NCI-H146 treated with DMSO at 0.1 percent for 48 hours (cell line): ENCODE measurements around the gene MAP7D1.
A peak's percentile ranks its signal among the peaks of the same experiment; 100 is the strongest.
"Not testable (repeated sequence)": the region's sequence is repeated elsewhere in the genome, so short reads cannot be mapped to it uniquely, and the experiment has no call there.

ENCODE experiments used
- DNase-seq: peaks from one replicate; lab custom pipeline; 2025; ENCODE audit not compliant: unreplicated experiment; lab: John Stamatoyannopoulos, UW

The MAP7D1 gene

DNA sequence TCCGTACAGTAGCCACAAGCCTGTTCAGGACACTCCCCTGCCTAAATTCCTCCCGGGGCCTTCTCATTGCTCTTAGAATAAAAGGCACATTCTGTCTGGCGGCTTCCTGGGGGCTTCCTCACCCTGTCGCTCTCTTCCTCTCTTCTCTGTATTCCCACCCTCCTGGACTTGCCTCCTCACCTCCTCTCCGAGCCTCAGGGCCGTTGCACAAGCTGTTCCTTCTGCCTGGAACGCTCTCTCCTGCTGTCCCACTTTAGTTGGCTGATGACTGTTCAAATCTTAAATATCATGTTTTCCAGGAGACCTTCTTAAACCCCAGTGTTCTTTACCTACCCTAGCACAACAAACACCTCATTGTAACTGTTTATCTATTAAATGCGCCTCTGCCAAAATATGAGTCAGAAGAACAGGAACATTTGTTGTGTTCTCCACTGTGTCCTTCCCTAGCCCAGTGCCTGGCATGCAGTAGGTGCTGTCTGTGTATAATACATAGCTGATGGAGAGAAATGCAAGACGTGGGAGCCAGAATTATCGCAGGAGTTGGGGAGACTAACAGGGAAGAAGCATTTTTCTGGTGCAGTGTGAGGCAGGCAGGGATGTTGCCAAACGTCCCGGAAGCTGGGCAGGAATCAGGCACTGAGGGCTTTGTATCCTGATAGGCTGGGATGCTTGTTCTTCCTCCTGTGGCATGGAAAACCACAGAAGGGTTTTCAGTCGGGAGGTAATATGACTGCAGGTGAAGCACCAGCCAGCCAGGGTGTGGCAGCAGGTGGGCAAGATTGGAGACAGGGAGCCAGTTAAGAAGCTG is 44.2 kb downstream of the MAP7D1 start:
- DNase-seq: no peak

DNA sequence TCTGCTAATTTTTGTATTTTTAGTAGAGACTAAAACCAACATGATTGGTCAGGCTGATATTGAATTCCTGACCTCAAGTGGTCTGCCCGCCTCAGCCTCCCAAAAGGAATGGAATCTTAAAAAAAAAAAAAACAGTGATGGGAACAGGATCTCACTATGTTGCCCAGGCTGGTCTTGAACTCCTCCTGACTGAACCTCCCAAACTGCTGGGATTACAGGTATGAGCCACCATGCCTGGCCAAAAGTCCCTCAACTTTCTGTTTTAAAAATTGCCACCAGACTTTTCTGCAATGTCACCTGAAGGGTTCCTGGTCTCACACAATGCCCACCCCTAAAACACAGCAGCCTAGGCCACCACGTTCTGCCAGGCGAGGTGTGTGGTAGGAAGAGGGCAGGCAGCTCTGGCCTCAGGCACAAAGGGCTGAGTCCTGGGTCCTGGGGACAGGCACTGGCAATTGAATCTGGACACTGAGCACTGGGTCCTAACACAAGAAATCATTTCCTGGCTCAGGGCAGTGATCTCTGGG is 47.1 kb downstream of the MAP7D1 start:
- no peak for DNase-seq

DNA sequence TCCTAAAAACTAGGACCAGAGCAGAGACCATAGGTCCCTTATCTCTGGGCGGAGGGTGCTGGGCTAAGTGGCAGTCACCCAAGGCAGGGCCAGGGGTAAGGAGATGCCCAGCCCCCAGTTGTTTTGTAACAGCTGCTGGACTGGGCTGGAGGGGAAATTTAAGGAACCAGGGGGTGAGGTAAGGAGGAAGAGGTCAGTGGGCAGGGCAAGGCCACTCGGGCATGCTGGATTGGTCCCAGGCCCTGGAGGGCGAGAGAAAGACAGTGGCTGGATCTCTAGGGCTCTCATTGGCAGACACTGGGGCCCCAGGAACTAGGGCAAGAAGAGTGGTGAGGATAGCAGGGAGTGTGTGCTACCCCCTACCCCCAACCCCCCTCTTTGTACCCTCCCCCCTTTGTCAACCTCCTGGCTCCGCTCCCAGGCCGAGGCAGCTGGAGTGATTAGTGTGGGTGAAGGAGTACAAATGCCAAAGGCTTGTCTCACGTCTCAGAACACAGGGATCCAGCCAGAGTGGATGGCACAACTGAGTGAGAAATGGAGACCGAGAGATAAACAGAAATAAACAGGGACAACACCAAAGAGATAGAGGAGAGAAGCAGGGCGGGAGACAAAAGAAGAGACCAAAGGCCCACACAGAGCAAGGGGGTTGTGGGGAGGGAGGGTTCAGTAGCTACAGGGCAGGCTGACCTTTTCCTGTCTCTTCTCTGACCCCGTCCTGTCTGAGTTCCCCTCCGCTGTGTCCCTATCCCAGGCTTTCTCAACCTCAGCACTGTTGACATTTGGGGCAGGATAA is 47.8 kb downstream of the MAP7D1 start:
- no peak for DNase-seq

DNA sequence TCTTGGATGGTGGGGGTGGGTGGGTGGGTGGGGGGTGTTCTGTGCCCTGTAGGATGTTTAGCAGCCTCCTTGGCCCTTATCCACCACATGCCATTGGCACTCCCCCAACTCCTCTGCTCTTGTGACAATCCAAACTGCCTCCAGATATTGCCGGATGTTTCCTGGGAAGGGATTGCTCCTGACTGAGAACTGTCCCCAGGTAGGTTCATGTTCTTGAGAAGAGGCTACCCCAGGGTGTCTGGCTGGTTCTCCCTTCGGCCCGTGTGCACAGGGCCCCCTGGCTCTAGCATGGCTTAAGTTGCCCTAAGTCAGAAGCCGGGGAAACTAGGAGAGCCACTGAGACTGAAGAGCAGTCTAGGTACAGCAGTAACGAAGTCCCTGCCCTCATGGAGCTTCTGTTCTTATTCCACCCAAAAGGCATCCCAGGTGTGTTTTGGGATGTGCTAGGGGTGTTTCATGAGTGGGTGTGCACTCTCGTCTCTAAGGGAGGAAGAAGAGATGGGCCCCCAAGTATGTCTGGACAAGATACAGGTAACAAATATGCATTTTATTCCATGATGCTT is 48.5 kb downstream of the MAP7D1 start:
- no peak for DNase-seq

DNA sequence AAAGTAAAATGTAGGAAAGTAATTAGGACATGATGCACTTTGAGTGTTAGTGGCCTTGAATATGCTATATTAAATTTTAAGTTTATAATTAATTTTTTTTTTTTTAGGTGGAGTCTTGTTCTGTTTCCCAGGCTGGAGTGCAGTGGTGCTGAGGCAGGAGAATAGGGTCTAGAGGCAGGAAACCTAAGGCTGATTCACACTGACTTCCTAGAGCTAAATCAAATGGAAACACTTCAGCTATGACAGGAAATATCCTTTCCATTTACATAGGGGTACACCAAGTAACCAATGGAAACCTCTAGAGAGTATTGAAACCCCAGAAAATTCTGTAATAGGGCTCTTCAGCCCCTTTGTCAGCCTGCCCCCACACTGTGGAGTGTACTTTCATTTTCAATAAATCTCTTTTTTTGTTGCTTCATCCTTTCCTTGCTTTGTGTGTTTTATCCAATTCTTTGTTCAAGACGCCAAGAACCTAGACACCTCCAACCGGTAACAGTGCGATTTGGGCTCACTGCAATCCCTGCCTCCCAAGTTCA is 50.4 kb downstream of the MAP7D1 start:
- DNase-seq: no peak

DNA sequence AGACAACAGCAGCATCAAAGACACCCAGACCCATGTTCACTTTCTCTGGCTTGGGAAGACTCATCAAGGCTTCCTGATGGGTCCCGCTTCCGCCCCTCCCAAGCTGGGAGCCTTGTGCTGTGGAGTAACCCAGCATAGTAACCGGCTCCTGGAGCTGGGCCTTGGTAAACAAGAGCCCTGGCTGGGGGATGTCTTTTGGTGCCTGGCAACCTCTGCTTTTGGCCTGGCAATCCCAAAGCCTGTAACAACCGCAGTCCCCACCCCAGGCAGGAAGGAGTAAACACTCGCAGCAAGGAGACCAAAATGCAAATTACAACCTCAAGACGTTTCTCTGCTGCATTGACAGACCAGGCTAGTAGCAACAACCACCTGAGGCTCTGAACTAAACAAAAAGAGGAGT is 51.4 kb downstream of the MAP7D1 start:
- DNase-seq: no peak

DNA sequence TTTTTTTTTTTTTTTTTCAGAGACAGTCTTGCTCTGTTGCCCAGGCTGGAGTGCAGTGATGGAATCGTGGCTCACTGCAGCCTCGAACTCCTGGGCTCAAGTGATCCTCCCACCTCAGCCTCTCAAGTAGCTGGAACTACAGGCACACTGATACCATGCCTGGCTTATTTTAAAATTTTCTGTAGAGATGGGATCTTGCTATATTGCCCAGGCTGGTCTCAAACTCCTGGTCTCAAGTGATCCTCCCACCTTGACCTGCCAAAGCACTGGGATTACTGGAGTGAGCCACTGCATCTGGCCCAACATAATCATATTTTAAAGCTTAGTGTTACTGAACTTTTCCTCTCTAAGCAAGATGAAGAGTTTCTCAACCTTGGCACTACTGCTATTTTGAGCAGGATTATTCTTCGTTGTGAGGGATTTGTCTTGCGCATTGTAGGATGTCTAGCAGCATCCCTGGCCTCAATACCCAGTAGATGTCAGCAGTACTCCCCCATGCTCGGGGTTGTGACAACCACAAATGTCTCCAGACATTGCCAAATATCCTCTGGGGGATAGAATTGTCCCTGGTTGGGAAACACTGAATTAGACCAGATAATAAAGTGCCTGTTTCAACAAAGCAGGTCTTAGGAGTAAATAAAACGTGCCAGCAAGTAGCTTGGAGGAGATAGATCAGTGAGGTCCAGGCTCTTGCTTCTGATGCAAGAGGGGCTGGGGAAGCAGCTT is 53.2 kb downstream of the MAP7D1 start:
- no peak for DNase-seq

DNA sequence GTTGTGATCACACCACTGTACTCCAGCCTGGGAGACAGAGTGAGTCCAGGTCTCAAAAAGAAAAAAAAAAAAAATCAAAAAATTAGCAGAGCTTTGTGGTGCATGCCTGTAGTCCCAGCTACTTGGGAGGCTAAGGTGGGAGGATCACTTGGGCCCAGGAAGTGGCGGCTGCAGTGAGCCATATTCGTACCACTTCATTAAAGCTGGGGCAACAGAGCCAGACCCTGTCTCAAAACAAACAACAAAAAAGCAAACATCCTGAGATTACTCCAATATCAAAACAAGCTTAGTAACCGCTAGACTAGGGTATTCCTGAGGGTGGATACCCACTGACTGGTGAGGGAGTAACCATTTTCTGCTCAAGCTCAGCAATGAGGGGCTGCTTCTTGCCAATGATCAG is 55.3 kb downstream of the MAP7D1 start:
- no peak for DNase-seq

DNA sequence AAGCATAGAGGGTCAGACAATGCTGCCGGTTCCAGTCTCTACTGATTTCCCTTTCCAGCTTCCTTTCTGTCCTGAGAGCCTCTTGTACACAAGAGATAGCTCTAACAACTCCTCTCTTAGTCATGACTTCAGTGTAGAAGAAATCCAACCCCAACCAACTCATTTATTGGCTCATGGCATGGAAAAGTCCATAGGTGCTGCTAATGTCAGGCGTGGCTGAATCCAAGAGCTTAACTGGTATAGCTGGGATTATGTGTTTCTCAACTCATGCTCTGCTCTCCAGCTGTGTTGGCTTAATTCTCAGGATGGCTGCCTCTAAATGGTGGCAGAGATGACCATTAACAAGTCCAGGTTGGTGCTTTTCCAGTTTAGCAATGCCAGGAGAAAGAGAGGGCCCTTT is 55.9 kb downstream of the MAP7D1 start:
- no peak for DNase-seq

DNA sequence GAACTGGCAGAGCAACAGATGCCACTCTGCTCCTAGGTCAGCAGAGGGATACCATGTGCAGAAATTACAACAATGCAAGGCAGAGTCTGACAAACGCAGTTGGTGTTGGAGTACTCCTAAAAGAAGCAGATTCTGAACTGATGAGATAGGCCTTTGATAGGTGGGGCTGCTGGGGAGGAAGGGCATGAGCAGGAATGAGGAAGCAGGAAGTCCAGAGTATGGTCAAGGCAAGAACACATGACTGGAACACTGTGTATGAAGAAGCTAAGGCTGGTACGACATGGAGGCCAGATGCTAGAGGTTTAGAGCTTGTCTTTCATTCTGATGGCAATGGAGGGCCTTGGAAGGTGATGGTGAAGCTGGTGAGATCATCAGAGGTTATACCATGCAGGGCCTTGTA is 56.8 kb downstream of the MAP7D1 start:
- no peak for DNase-seq

DNA sequence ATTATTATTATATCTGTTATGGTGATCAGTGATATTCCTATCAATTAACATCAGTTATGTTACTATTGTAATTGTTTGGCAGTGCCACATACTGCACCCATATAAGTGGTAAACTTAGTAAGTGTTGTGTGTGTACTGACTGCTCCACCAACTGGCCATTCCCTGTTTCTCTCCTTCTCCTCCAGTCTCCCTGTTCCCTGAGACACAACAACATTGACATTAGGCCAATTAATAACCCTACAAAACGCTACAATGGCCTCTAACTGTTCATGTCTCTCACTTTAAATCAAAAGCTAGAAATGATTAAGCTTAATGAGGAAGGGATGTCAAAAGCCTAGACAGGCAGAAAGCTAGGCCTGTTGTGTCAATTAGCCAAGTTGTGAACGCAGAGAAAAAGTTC is 61.7 kb downstream of the MAP7D1 start:
- no peak for DNase-seq

DNA sequence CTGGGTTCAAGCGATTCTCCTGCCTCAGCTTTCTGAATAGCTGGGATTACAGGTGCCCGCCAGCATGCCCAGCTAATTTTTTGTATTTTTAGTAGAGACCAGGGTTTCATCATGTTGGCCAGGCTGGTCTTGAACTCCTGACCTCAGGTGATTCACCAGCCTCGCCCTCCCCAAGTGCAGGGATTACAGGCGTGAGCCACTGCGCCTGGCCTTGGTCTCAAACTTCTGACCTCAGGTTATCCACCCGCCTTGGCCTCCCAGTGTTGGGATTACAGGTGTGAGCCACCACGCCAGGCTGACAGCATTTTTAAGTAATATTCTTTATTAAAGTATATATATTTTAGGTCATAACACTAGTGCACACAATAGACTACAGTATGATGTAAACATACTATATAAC is 65.9 kb downstream of the MAP7D1 start:
- not testable (repeated sequence) for DNase-seq

DNA sequence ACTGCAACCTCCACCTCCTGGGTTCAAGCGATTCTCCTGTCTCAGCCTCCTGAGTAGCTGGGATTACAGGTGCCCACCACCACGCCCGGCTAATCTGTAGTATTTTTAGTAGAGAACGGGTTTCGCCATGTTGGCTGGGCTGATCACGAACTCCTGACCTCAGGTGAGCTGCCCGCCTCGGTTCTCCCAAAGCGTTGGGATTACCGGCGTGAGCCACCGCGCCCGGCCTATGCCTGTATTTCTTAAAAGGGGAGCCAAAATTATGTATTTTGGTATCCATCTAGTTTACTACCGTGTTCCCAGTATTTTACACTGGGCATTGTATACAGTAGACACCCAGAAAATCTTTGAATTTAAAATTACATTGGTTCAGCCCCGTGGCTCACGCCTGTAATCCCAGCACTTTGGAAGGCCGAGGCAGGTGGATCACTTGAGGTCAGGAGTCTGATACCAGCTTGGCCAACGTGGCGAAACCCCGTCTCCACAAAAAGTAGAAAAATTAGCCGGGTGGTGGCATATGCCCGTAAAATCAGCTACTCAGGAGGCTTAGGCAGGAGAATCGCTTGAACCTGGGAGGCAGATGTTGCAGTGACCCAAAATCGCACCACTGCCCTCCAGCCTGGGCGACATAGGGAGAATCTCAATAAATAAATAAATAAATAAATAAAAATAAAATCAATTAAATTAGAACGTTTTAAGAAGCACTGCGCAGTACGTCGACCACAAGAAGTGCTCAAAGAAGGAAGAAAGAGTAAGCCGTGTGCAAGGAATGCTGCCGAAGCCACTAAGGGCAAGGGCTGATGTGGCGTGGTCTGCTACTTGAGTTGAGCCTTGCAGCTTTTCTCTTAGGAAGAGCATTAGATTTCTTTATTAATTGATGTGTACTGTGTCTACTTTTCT is 66.8 kb downstream of the MAP7D1 start:
- no peak for DNase-seq

DNA sequence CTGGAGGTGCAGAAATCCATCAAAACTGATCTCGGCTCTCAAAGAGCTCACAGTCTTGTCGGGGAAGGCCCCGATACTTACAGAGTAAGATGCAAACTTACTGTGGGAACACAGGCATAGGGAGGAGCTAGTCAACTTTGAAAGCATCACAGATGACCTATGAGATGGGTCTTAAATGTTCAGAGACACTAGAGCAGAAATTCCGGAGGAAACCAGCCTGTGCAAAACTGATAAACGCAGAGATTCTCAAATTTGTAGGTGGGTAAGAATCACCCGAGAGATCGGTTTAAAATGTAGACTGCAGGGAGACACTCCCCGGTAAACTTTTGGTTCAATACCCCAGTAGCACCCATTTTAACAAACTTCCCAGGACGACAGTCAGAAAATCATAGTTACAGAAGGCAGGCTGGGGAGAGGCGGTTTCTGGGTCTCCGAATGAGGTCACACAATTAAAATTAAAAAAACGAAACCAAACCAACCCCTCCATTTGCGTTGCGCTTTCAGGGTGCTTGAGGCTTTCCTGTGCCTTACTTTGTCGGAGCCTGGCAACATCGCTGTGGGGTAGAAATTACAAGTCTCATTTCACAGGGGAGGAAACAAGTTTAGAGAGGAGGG is 67.5 kb downstream of the MAP7D1 start:
- DNase-seq: no peak

DNA sequence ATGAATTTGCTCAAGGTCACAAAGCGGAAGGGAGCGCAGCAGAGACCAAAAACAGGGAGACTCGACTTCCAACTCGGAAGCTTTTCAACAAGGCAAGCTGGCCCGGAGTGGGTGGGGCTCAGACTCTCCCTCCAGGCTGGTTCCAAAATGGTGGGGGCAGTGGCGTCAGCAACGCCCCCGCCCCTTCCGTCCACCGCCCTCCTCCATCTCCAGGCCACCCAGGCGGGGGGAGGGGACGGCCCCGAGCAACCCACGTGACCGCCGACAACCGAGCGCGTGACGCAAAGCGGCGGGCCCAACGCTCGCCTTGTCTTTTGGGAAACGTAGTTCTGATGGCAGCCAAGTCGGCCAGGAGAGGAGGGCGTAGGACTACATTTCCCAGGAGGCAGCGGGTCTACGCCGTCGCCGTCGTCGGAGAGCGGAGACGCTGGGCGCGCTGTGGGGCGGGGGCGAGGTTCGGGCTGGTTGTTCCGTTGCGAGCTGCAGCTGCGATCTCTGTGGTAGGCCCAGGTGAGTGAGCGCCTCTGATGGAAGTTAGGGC is 68.1 kb downstream of the MAP7D1 start, which contains the start of gene THRAP3:
TSS of gene THRAP3 (plus strand) at position 448 of the 541 bp plus-strand sequence. CDS start 58,121 bp downstream, outside the sequence.
- DNase-seq: peak; percentile 94

DNA sequence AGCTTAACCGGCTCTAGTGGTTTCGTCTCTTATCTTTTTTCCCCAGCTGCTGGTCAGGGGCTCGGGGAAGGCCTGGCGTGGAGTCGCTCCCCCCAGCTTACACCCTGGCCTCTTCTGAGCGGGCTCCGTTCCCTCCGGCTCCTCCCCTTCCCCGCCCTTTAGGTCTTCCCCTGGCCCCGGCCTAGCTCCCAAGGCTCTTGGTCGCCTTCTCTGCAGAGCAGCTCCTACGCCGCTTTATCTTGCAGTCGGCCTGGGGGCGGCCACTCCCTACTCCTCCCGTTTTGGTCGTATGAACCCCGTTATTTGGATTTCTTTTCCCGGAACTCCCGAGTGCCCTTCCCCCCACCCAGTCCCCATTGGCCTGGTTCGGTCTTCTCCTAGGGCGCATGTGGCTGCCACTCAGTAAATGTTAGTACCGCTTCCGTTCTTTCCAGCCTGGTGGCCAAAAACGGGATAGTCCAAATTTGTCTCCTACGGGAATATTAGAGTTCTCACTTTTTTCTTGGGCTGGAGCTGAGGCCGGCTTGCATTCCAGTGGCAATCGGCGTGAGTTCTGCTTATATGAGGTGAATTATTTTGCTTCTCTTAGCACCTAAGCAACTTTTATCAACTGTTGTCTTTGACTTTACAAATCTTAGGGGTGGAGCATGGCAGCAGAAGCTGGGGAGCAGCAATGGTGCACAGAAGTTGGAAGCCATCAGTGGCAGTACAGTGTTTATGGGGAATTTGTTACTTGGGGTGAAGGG is 68.8 kb downstream of the MAP7D1 start:
- peak; percentile 45 for DNase-seq

DNA sequence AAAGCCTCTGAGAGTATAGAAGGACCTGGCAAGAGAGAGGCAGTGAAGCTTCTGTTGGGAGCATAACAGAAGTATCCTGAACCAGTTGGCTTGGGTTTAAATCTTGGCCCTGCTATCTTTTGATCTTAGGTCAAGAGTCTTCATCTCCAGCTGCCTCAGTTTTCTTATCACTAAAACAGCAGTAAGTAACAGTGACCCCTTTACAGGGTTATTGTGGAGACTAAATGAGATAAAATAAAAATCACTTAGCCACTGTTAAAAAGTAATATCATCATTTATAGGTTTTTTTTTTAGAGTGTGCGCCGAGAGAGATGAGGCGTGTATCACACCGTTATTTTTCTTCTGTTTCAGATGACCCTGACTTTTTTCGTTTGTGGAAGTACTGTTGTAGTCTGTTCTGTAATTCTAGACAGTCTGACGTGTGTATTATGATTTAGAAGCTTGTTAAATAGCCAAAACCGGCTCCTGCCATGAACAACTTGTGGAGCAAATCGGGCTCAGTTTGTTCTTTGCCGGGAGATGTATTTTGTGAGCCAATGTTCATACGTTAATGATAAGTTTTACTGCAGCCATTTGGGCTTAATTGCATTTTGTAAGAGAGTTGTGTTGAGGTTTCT is 69.4 kb downstream of the MAP7D1 start:
- DNase-seq: no peak

DNA sequence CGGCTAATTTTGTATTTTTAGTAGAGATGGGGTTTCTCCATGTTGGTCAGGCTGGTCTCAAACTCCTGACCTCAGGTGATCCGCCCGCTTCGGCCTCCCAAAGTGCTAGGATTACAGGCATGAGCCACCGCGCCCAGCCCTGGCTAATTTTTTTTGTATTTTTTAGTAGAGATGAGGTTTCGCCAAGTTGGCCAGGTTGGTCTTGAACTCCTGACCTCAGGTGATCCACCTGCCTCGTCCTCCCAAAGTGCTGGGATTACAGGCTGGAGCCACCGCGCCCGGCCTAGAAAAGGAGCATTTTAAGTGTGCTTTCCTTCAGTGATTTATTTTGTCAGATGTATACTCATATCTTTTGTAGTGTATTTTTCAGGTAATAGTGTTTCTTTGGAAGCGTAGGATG is 74.3 kb downstream of the MAP7D1 start:
- not testable (repeated sequence) for DNase-seq
